Measurements from ENCODE around the gene ANKRD18B. TPM values are rescaled to one million over a fixed set of nuclear protein-coding genes. Genes with fewer than 3 reads are reported as not detected.
"Not testable (repeated sequence)": the region's sequence is repeated elsewhere in the genome, so short reads cannot be mapped to it uniquely, and the experiment has no call there.

Gene ANKRD18B
- total and polyA plus RNA-seq, 9 donors: 0.35 to 2.8 (median 0.56) TPM; not detected in 6

- no peak overlapping the region for H3K27ac ChIP-seq
- intact Hi-C loops (cut with DNase I): no loop called here
- no peaks in the 10 kb centered on the region for H3K27me3 ChIP-seq
- no peaks in the 10 kb centered on the region for H3K9me3 ChIP-seq
- peaks cover 3% of the 10 kb centered on the region for H3K4me1 ChIP-seq (ENCODE audit: insufficient read depth)
- no peak for TF ChIP-seq POLR2A (IDR thresholded peaks at IDR 0.05)
- no peak for TF ChIP-seq EP300 (IDR thresholded peaks at IDR 0.05)
- TF ChIP-seq CTCF (IDR thresholded peaks at IDR 0.05): no peak
- WGBS, 3 donors: 3 to 6% (median 3%) methylated on average over 36 to 45 of the region's 45 CpGs
- no peak overlapping the region for H3K4me3 ChIP-seq
- no peaks in the 10 kb centered on the region for H3K36me3 ChIP-seq
- DNase-seq: no peak
Measured at GRCh38 chr9:33524306-33524947, 376 bp downstream of the ANKRD18B start.

GRCh38 chr9:33528069-33528468, 4.0 kb downstream of the ANKRD18B start:
- DNase-seq; H3K27me3 ChIP-seq; H3K27ac ChIP-seq; H3K9me3 ChIP-seq; H3K4me3 ChIP-seq; H3K4me1 ChIP-seq (ENCODE audit: insufficient read depth); H3K36me3 ChIP-seq; intact Hi-C loops (cut with DNase I): not testable (repeated sequence)

- H3K9me3 ChIP-seq; H3K4me1 ChIP-seq (ENCODE audit: insufficient read depth); H3K27ac ChIP-seq; H3K4me3 ChIP-seq; H3K27me3 ChIP-seq; intact Hi-C loops (cut with DNase I); H3K36me3 ChIP-seq; DNase-seq: not testable (repeated sequence)
- 60 to 73% (median 69%) methylated on average over 3 of the region's 3 CpGs for WGBS, 3 donors
Measured at GRCh38 chr9:33533958-33534357, 9.9 kb downstream of the ANKRD18B start.

GRCh38 chr9:33535541-33535940, 11.5 kb downstream of the ANKRD18B start:
- WGBS, 3 donors: 78 to 85% (median 81%) methylated on average over 2 of the region's 2 CpGs
- no peaks in the 10 kb centered on the region for H3K27me3 ChIP-seq
- TF ChIP-seq POLR2A (IDR thresholded peaks at IDR 0.05) (no peak), CTCF (IDR thresholded peaks at IDR 0.05) (no peak), EP300 (IDR thresholded peaks at IDR 0.05) (no peak)

GRCh38 chr9:33543463-33543862, 19.4 kb downstream of the ANKRD18B start:
- H3K27ac ChIP-seq; H3K4me1 ChIP-seq (ENCODE audit: insufficient read depth); intact Hi-C loops (cut with DNase I); DNase-seq; H3K9me3 ChIP-seq; H3K27me3 ChIP-seq; H3K36me3 ChIP-seq; H3K4me3 ChIP-seq: not testable (repeated sequence)
- WGBS, 3 donors: 81 to 89% (median 87%) methylated on average over 2 of the region's 2 CpGs

More at GRCh38 chr9:33535541-33535940, 11.5 kb downstream of the ANKRD18B start:
- no peaks in the 10 kb centered on the region for H3K9me3 ChIP-seq
- intact Hi-C loops (cut with DNase I): no loop called here
- no peak for DNase-seq
- H3K36me3 ChIP-seq: no peaks in the 10 kb centered on the region
- H3K4me3 ChIP-seq: no peak overlapping the region
- H3K27ac ChIP-seq: no peak overlapping the region
- no peaks in the 10 kb centered on the region for H3K4me1 ChIP-seq (ENCODE audit: insufficient read depth)

GRCh38 chr9:33545715-33546114, 21.7 kb downstream of the ANKRD18B start:
- H3K36me3 ChIP-seq; DNase-seq; H3K27me3 ChIP-seq; H3K9me3 ChIP-seq; intact Hi-C loops (cut with DNase I); H3K4me1 ChIP-seq (ENCODE audit: insufficient read depth); H3K4me3 ChIP-seq; H3K27ac ChIP-seq: not testable (repeated sequence)
- WGBS, 3 donors: 27 to 36% (median 33%) methylated on average over 2 of the region's 2 CpGs

- H3K9me3 ChIP-seq; H3K36me3 ChIP-seq; intact Hi-C loops (cut with DNase I); H3K27ac ChIP-seq; H3K4me3 ChIP-seq; DNase-seq; H3K4me1 ChIP-seq (ENCODE audit: insufficient read depth); H3K27me3 ChIP-seq: not testable (repeated sequence)
- WGBS, 3 donors: 78 to 82% (median 81%) methylated on average over 4 of the region's 4 CpGs
Measured at GRCh38 chr9:33548816-33549215, 24.8 kb downstream of the ANKRD18B start.

- DNase-seq; H3K27me3 ChIP-seq; H3K4me1 ChIP-seq (ENCODE audit: insufficient read depth); H3K36me3 ChIP-seq; H3K4me3 ChIP-seq; H3K9me3 ChIP-seq; intact Hi-C loops (cut with DNase I); H3K27ac ChIP-seq: not testable (repeated sequence)
- 88 to 95% (median 90%) methylated on average over 3 of the region's 3 CpGs for WGBS, 3 donors
Measured at GRCh38 chr9:33549418-33549817, 25.4 kb downstream of the ANKRD18B start.

- H3K4me3 ChIP-seq; H3K27ac ChIP-seq; DNase-seq; H3K27me3 ChIP-seq; H3K4me1 ChIP-seq (ENCODE audit: insufficient read depth); intact Hi-C loops (cut with DNase I); H3K9me3 ChIP-seq; H3K36me3 ChIP-seq: not testable (repeated sequence)
Measured at GRCh38 chr9:33551183-33551582, 27.1 kb downstream of the ANKRD18B start.

GRCh38 chr9:33552315-33552725, 28.3 kb downstream of the ANKRD18B start:
- H3K27me3 ChIP-seq; H3K36me3 ChIP-seq; H3K27ac ChIP-seq; H3K4me1 ChIP-seq (ENCODE audit: insufficient read depth); DNase-seq; H3K4me3 ChIP-seq; H3K9me3 ChIP-seq; intact Hi-C loops (cut with DNase I): not testable (repeated sequence)
- 0 to 7% (median 4%) methylated on average over 4 of the region's 4 CpGs for WGBS, 3 donors

All from ovary (tissue), 9 donors.